Skeletal muscle cell (primary cell): ENCODE results near the gene USP37.

ENCODE experiments used
- DNase-seq: peaks from one replicate; pipeline ENCODE4 v3.0.0-alpha.2; 2010; ENCODE audit warnings: low read depth
- H3K4me3 ChIP-seq: 2 replicates; pipeline ENCODE4 v1.5.1; 2011; ENCODE audit warnings: low read depth, mild to moderate bottlenecking, control low read depth, low read length, moderate library complexity

USP37 gene

DNA sequence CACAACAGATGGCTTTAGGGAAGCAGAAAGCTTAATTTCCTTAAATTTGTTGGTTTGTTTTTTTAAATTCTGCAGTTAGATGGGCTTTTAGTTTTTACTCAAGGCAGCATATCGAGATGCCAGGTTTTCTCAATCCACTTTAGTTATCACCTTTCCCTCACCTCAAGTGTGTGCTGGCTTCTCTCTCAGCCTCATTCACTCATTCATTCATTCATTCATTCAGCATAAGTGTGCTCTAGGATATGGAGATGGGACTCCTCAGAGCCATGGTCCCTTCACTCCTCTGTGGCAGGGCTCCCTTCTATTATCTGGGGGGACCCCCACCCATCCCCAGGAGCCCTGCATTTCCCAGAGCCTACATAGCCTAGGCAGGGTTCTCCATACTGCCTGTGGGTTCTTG lies 130.2 kb downstream of the USP37 start:
- DNase-seq: no peak

DNA sequence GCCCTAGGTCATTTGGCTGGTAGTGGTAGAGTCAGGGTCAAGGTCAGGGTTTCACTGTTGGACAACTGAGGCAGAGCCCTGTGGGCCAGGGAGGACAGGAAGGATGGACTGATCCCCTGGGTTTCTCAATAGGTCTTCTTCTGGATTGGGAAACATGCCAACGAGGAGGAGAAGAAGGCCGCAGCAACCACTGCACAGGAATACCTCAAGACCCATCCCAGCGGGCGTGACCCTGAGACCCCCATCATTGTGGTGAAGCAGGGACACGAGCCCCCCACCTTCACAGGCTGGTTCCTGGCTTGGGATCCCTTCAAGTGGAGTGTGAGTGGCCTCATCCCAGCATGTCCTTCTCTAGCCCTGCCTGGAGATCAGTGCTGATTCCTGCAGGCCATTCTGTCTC lies 131.2 kb downstream of the USP37 start:
- no peak overlapping the region for H3K4me3 ChIP-seq
- no peak for DNase-seq

More for the DNA sequence above, 130.2 kb downstream of the USP37 start:
- no peak overlapping the region for H3K4me3 ChIP-seq

DNA sequence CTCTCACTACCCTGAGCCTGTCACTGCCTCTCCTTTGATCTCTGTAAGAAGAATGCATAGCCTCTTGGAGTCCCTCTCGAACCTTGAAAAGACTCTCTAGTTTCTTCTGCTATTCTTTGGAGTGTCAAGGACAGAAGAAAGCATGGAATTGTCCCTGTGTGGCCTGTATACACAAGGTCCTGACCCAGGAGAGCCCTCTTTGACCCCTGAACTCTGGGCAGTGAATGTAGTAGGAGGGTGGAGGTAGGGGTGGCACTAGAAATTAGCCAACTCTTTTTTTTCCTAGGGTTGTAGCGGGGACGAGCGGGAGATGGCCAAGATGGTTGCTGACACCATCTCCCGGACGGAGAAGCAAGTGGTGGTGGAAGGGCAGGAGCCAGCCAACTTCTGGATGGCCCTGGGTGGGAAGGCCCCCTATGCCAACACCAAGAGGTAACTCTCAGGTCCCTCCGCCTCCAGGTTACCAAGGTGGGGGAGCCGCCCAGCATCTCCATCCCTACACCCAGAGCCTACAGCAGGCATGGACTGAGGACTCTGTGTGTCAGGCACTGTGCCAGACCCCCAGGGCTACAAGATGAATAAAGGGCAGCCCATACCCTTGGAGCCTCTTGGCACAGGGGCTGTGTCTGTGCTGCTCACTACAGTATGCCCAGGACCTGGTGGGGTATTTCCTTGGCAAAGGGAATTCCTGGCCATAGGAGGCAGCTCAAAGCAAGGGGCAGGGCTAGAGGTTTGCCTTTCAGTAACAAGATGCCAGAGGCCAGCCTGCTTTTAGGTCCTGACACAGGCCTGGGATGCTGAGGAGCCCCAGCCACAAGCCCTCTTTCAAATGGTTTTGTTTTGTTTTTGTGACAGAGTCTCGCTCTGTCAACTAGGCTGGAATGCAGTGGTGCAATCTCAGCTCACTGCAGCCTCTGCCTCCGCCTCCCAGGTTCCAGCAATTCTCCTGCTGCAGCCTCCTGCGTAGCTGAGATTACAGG lies 132.9 kb downstream of the USP37 start:
- DNase-seq: no peak
- no peak overlapping the region for H3K4me3 ChIP-seq

DNA sequence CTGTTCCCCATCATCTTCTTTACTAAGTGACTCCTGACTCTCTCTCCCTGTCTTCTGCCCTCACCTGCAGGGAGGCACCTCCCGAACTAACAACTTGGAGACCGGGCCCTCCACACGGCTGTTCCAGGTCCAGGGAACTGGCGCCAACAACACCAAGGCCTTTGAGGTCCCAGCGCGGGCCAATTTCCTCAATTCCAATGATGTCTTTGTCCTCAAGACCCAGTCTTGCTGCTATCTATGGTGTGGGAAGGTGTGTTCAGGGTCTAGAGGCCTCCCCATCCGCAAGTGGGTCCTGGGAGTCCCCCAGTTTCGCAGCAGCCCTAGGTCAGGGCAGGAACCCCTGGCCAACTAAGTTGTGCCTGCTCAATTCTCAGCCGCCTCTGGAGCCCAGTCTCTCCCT lies 133.7 kb downstream of the USP37 start:
- no peak overlapping the region for H3K4me3 ChIP-seq
- no peak for DNase-seq

DNA sequence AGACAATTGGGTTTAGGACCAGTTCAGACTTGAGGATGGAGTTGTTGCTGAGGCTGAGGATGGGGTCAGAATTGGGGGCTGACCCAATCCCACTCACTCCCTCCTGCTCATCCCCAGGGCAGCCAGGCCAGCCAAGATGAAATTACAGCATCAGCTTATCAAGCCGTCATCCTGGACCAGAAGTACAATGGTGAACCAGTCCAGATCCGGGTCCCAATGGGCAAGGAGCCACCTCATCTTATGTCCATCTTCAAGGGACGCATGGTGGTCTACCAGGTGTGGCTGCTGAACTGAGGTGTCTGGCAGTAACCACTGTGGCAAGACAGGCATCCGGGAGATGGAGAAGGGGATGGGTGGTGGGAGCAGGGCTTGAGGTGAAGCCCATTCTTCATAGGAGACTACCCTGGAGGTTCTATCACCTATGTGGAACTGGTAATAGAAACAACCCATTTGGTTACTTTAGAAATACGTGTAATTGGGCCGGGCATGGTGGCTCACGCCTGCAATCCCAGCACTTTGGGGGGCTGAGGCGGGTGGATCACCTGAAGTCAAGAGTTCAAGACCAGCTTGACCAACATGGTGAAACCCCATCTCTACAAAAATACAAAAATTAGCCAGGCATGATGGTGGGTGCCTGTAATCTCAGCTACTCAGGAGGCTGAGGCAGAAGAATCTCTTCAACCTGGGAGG lies 135.3 kb downstream of the USP37 start:
- DNase-seq: no peak
- H3K4me3 ChIP-seq: no peak overlapping the region

DNA sequence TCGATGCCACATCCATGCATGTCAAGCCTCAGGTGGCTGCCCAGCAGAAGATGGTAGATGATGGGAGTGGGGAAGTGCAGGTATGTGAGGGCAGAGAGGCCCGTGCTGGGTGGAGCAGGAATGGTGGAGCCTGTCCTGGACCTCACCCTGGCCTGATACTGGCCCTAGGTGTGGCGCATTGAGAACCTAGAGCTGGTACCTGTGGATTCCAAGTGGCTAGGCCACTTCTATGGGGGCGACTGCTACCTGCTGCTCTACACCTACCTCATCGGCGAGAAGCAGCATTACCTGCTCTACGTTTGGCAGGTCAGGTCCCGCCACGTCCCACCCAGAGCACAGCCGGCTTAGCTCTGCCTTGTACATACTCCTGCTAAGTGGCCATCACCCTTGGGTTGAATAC lies 136.3 kb downstream of the USP37 start:
- no peak overlapping the region for H3K4me3 ChIP-seq
- no peak for DNase-seq

DNA sequence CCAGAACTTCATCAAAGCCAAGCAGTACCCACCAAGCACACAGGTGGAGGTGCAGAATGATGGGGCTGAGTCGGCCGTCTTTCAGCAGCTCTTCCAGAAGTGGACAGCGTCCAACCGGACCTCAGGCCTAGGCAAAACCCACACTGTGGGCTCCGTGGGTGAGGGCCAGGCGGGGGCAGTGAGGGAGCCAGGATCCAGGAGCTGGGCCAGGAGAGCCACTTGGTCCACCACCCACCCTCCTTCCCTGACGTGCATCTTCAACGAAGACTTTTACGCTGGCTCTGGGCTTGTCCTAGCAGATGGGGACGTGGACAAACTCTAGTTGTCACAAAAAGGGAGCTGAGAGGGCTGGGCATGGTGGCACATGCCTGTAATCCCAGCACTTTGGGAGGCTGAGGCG lies 137.4 kb downstream of the USP37 start:
- H3K4me3 ChIP-seq: no peak overlapping the region
- no peak for DNase-seq

DNA sequence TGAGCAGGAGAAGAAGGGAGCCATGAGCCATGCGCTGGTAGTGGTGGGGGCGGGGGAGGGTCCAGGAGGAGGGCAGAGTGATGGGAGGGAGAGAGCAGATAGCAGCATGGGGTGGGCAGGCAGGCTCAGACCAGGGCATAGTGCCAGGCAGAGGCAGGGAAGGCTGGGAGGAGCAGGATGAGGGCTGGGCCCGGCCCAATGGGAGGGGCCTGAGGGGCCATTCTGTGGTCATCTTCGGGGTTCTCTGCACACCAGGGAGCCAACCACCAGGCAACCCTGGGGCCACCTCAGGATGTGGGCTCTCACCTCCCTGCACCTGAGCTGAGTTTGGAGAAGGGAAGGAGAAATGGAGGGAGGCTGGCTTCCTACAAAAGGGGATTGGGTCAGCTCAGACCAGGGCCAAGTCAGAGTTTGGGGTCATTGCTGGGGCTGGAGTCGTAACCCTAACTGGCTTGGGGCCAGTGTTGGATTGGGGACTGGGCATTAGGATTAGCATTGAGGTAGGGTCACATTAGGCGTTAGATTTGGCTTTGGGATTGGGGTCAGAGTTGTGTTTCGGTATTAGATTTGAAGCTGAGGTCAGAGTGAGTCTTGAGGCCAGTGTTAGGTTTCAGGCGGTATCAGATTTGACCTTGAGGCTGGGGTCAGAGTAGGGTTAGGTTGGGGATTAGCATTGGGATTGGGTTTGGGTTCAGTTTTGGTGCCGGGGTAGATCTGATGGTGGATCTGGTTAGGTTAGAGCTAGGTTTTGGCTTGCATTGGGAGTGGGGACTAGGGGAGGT lies 138.0 kb downstream of the USP37 start:
- no peak overlapping the region for H3K4me3 ChIP-seq
- no peak for DNase-seq

DNA sequence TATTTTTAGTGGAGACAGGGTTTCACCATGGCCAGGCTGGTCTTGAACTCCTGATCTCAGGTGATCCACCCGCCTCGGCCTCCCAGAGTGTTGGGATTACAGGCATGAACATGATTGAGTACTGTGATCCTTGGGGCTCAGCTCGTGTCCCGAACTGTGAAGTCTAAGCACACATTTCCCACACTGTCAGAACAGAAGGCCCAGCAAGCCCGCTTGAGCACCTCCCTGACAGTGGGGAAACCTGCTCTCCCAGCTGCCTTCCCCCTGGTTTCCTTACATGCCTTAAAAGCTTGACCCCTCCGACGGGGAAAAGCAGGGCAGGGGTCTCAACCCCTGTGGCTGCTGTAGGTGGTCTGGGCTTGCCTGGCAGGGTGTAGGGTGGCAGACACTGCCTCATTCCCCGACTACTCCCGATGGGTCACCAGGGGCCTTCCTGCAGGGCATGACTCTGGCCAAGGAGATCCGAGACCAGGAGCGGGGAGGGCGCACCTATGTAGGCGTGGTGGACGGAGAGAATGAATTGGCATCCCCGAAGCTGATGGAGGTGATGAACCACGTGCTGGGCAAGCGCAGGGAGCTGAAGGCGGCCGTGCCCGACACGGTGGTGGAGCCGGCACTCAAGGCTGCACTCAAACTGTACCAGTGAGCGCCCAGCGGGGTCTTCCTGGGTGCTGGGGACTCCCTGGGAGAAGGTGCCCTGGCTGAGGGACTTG lies 139.1 kb downstream of the USP37 start:
- H3K4me3 ChIP-seq: no peak overlapping the region
- no peak for DNase-seq

DNA sequence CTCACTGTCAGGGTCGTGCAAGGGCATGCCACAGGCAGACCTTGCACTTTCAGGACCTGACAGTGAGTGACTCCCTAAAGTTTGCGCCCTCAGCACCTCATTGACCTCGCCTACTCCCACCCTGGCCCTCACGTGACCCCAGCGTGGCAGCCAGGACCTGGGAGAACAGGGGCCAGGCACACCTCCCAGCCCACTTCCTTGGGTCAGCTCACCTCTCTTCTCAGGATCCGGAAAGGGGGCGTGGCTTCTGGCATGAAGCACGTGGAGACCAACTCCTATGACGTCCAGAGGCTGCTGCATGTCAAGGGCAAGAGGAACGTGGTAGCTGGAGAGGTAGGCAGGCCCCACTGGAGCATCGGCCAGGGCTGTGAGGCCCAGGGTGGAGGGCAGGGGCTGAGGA lies 140.4 kb downstream of the USP37 start:
- no peak overlapping the region for H3K4me3 ChIP-seq
- DNase-seq: no peak

DNA sequence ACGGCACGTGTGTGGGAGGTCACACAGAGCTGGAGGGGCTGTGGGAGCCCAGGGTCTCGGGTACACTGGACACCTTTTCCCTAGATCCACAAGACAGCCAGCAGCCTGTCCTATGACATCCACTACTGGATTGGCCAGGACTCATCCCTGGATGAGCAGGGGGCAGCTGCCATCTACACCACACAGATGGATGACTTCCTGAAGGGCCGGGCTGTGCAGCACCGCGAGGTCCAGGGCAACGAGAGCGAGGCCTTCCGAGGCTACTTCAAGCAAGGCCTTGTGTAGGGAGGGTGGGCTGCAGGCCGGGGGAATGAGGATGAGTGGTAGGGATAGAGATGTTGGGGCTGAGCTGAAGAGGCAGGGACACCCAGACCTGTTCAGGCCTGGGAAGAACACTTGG lies 142.6 kb downstream of the USP37 start:
- H3K4me3 ChIP-seq: no peak overlapping the region
- DNase-seq: no peak

DNA sequence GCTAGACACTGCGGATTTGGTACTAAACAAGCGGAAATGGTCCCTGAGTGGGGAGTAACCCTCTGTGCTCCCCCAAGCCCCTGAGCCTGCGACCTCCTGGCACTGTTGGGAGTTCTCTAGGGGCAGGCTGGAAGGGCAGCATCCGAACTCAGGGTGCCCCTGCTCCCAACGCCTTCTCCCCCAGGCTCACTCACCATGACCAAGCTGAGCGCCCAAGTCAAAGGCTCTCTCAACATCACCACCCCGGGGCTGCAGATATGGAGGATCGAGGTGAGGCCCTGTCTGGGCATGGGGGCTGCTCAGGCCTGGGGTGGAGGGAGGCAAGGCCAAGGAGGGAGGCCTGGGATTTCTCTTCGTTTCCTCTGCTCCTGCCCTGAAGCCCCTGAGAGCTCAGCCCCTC lies 144.6 kb downstream of the USP37 start:
- H3K4me3 ChIP-seq: no peak overlapping the region
- DNase-seq: no peak

DNA sequence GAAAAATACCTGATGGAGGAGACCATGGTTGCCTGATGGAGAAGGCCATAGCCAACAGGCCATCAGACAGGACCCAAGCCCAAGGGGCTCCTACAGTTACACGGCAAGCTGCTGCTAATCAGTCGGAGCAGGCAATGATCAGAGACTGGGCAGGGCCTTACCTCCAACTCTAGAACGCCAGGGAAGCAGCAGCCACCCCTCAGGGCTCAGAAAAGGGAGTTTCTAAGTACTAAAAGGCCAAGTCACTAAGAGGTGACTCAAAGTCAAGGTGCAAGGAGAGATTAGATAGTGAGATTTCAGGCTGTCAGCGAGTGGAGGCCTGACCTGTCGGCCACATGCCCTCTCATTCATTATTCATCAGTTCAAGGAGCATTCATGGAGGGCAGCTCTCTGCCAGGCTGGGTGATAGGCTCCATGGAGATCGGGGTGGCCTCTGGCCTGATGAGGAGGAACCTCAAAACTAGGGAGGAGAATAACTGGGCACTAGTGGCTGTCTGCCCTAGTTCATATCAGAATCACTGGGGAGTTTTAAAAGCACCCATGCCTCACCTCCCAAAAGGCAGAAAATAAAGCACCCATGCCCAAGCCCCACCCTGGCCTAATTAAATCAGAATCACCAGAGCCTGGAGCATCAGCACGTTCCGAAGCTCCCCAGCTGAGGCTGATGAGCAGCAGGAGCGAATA lies 145.6 kb downstream of the USP37 start:
- no peak overlapping the region for H3K4me3 ChIP-seq
- no peak for DNase-seq

DNA sequence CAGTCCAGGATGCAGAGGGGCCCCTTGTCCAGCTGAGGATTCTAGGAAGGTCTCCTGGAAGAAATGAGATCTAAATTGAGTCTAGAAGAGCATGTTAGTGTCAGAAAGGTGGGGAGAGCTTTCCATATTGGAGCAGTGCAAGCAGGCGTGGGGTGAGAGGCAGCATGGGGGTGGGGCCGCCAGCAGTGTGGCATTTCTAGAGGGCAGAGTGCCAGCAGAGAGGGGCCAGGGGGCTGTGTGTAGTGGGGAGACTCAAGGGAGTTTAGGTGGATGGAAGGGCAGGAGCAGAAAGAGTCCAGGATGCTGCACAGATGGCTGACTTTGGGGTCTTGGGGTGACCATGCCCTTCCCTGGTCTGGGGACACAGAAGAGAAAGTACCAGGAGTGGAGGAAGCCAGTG lies 147.1 kb downstream of the USP37 start:
- no peak overlapping the region for H3K4me3 ChIP-seq
- DNase-seq: no peak

DNA sequence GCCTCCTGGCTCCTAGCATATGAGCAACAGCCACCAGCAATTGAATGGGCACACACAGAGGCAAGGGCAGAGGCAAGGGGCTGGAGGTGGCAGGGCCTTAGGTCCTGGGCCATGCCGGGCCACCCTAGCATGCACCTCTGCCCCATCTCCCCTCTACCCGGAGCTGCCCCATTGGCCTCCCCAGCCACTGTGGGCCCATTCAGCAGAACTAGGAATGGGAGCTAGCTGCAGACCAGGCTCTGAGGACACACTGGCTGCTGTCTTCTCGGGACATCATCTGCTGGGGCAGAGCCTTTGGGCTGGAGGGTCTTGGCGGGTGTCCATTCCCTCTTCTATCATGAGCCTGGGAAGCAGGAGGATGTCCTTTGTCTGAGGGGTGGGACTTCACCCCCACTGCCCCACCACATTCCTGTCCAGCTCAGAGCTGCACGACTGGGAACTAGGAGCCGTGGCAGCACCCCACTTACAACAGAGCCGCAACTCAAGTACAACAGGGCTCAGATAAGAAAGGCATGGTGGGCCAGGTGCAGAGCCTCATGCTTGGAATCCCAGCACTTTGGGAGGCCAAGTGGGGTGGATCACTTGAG lies 148.4 kb downstream of the USP37 start:
- DNase-seq: no peak
- H3K4me3 ChIP-seq: no peak overlapping the region

DNA sequence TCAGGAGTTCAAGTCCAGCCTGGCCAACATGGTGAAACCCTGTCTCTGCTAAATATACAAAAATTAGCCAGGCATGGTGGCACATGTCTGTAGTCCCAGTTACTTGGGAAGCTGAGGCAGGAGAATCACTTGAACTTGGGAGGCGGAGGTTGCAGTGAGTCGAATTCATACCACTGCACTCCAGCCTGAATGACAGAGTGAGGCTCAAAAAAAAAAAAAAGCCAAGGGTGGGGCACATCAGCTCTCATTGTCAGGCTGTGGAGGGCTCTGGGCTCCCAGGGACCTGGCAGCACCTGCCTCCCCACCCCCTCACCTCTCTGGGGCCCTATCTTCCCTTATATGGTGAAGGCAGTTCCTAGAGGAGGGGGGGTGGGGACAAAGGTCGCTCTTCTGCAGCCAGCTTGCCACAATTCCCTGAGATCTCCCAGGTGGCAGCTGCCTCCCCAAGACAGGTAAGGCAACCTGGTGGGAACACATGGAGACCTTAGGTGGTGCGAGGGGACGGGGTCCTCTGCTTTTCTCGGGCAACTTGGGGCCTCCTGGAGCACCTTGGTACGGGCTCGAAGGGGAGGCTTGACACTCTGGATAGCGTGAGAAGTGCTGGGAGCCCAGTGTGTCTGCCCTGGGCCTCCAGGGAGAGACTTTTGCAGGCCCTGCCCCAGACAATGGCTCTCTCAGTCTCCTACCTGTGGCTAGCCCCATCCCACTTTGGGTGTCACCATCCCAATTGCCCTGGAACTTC lies 149.3 kb downstream of the USP37 start, which contains the start of gene VIL1:
VIL1 (plus strand) TSS at position 407 of the 742 bp plus-strand sequence. CDS start 4,656 bp downstream, outside the sequence.
- H3K4me3 ChIP-seq: no peak within 1 kb of the TSS
- no peak for DNase-seq

DNA sequence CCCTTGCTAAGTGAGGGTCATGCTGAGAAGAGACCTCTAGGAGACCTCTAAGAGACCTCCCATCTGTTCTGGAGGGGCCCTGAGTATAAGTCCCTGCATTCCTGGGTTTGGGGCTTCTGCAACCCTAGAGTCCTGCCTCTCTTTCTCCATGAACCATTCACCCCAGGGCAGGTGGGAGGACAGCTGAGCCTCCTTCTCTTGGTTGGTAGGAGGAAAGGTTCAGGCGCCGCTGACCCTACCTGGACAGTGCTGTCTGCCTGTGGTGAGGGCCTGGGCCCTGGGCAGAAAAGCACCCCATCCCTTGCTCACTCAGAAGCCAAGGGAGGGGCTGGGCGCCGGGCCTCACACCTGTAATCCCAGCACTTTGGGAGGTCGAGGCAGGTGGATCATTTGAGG lies 149.8 kb downstream of the USP37 start:
- DNase-seq: no peak
- no peak overlapping the region for H3K4me3 ChIP-seq

DNA sequence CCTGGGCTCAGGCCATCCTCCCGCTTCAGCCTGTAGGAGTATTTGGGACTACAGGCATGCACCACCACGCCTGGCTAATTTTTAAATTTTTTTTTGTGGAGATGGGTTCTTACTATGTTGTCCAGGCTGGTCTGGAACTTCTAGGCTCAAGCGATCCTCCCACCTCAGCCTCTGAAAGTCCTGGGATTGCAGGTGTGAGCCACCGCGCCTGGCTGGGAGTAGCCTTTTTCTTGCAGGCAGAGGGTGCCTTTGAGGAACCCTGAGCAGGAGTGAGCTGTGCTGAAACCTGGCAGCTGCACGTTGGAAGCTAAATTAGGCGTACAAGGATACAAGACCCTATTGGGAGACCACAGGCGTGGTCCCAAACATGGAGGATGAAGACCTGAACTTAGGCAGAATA lies 160.4 kb downstream of the USP37 start:
- H3K4me3 ChIP-seq: no peak overlapping the region
- DNase-seq: no peak
